ENCODE measurements around the gene TMEM163. TPM values are rescaled to one million over a fixed set of nuclear protein-coding genes. Genes with fewer than 3 reads are reported as not detected.

TMEM163 gene
- total and polyA plus RNA-seq, 2 of the 13 experiments (the other 11 are each of a cell fraction or from before 2014, with no cell fraction given), result 0.05 TPM; not detected in 1

- ATAC-seq (no peak), FAIRE-seq (no peak), DNase-seq (ENCODE audit: low spot score) (no peak)
- CTCF ChIA-PET (ENCODE audit: low intra/inter-chr PET ratio, low total read pairs), result no interaction called here
- POLR2A ChIA-PET, result no interaction called here
- Histone ChIP-seq H3K27me3 (ENCODE audit: control insufficient read depth in 1 of 2, insufficient read depth in 2 of 2, low read length in 2 of 2) (no peaks in the 10 kb centered on the region; a peak in 1 of 5 replicates), H3K4me1 (ENCODE audit: insufficient read depth, low read length) (no peaks in the 10 kb centered on the region), H2AFZ (ENCODE audit: low read length) (no peak overlapping the region), H3K4me3 (replicated peaks in 1 of 3; ENCODE audit: insufficient read depth in 1 of 3, low read depth in 2 of 3, low read length in 3 of 3) (no peak overlapping the region), H3K79me2 (ENCODE audit: insufficient read depth, low read length) (no peaks in the 10 kb centered on the region), H3K9ac (ENCODE audit: insufficient read depth, low read depth, low read length) (no peak overlapping the region), H4K20me1 (ENCODE audit: insufficient read depth, low read length) (no peaks in the 10 kb centered on the region), H3K4me2 (ENCODE audit: low read depth, low read length) (no peak overlapping the region), H3K9me3 (ENCODE audit: low read length) (no peaks in the 10 kb centered on the region), H3K36me3 (replicated peaks in 1 of 2; ENCODE audit: control insufficient read depth in 1 of 2, insufficient read depth in 2 of 2, low read length in 2 of 2) (no peaks in the 10 kb centered on the region), H3K27ac (ENCODE audit: extremely low read length, insufficient read depth, low read length) (no peak overlapping the region)
- in situ Hi-C loops (cut with HindIII; ENCODE audit: extremely low pct_ligation_motif_present, low pct_unique_long_range_greater_than_20kb) (no loop called here), intact Hi-C loops (cut with micrococcal nuclease; ENCODE audit: unreplicated experiment) (no loop called here)
- no TSS peak for BruUV-seq (replicated peaks)
- no peak for TF ChIP-seq ZSCAN31 (CRISPR knock-in tag; IDR thresholded peaks at IDR 0.05; ENCODE audit: low read depth)
- no peak for TF ChIP-seq PITX1 (CRISPR knock-in tag; IDR thresholded peaks at IDR 0.05)
- TF ChIP-seq ZKSCAN5 (CRISPR knock-in tag; IDR thresholded peaks at IDR 0.05), result no peak
Measured at GRCh38 chr2:134745023-134745422, 26.2 kb upstream of the TMEM163 start.

- intact Hi-C loops (cut with micrococcal nuclease; ENCODE audit: unreplicated experiment) (no loop called here), in situ Hi-C loops (cut with HindIII; ENCODE audit: extremely low pct_ligation_motif_present, low pct_unique_long_range_greater_than_20kb) (no loop called here)
- ChIA-PET POLR2A (no interaction called here), CTCF (ENCODE audit: low intra/inter-chr PET ratio, low total read pairs) (no interaction called here)
- FAIRE-seq (no peak), DNase-seq (ENCODE audit: low spot score) (no peak), ATAC-seq (no peak; the same call in 2 of the 3 replicates)
- H4K20me1 ChIP-seq (ENCODE audit: insufficient read depth, low read length), result no peaks in the 10 kb centered on the region
- H3K36me3 ChIP-seq (replicated peaks in 1 of 2; ENCODE audit: control insufficient read depth in 1 of 2, insufficient read depth in 2 of 2, low read length in 2 of 2), result no peaks in the 10 kb centered on the region
- no peak overlapping the region for H3K4me3 ChIP-seq (replicated peaks in 1 of 3; ENCODE audit: insufficient read depth in 1 of 3, low read depth in 2 of 3, low read length in 3 of 3)
- 11% methylated on average over 6 of the region's 6 CpGs for WGBS (ENCODE audit: low lambda C conversion rate)
- H3K27ac ChIP-seq (ENCODE audit: extremely low read length, insufficient read depth, low read length), result no peak overlapping the region
- H3K9ac ChIP-seq (ENCODE audit: insufficient read depth, low read depth, low read length), result no peak overlapping the region
- BruUV-seq (replicated peaks), result no TSS peak
- H3K9me3 ChIP-seq (ENCODE audit: low read length), result no peaks in the 10 kb centered on the region
- H2AFZ ChIP-seq (ENCODE audit: low read length), result no peak overlapping the region
- no peak overlapping the region for H3K4me2 ChIP-seq (ENCODE audit: low read depth, low read length)
- H3K79me2 ChIP-seq (ENCODE audit: insufficient read depth, low read length), result no peaks in the 10 kb centered on the region
- H3K27me3 ChIP-seq (ENCODE audit: control insufficient read depth in 1 of 2, insufficient read depth in 2 of 2, low read length in 2 of 2), result 0 out of 5 replicates have a peak, but pooled peaks cover 0 to 9% of the 10 kb centered on the region in 2 experiments
- no peaks in the 10 kb centered on the region for H3K4me1 ChIP-seq (ENCODE audit: insufficient read depth, low read length)
- TF ChIP-seq IRX3 (CRISPR knock-in tag; IDR thresholded peaks at IDR 0.05; ENCODE audit: borderline replicate concordance, low read depth) (no peak), ZNF232 (CRISPR knock-in tag; IDR thresholded peaks at IDR 0.05; ENCODE audit: borderline replicate concordance) (no peak), ZBTB38 (CRISPR knock-in tag; IDR thresholded peaks at IDR 0.05) (no peak), ATF7-NPFF (CRISPR knock-in tag; IDR thresholded peaks at IDR 0.05; ENCODE audit: low read depth) (no peak), ZBTB33 (CRISPR knock-in tag; IDR thresholded peaks at IDR 0.05) (no peak), SMARCC2 (IDR thresholded peaks at IDR 0.05) (no peak), ZFAT (CRISPR knock-in tag; conservative IDR thresholded peaks at IDR 0.05) (no peak), FOXO4 (CRISPR knock-in tag; conservative IDR thresholded peaks at IDR 0.05) (no peak), MXD3 (CRISPR knock-in tag; IDR thresholded peaks at IDR 0.05) (no peak), FOXA3 (CRISPR knock-in tag; IDR thresholded peaks at IDR 0.05) (no peak), ZFP90 (CRISPR knock-in tag; IDR thresholded peaks at IDR 0.05; ENCODE audit: borderline replicate concordance) (no peak), MNT (IDR thresholded peaks at IDR 0.05) (no peak)
Measured at GRCh38 chr2:134739879-134740301, 21.1 kb upstream of the TMEM163 start.

Measured in HepG2 (cell line).